ENCODE results near the gene S100A2.
"Not testable (repeated sequence)": the region's sequence is repeated elsewhere in the genome, so short reads cannot be mapped to it uniquely, and the experiment has no call there.

The S100A2 gene

DNA sequence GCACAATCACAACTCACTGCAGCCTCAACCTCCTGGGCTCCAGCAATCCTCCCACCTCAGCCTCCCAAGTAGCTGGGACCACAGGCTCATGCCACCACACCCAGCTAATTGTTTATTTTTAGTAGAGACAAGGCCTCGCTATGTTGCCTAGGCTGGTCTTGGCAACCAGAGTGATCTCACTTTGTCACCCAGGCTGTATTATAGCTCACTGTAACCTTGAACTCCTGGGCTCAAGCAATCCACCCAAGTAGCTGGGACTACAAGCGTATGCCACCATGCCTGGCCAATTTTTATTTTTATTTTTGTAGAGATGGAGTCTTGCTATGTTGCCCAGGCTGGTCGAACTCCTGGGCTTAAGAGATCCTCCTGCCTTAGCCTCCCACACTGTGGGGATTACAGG, 3.6 kb downstream of the S100A2 start:
- DNase-seq: not testable (repeated sequence)

DNA sequence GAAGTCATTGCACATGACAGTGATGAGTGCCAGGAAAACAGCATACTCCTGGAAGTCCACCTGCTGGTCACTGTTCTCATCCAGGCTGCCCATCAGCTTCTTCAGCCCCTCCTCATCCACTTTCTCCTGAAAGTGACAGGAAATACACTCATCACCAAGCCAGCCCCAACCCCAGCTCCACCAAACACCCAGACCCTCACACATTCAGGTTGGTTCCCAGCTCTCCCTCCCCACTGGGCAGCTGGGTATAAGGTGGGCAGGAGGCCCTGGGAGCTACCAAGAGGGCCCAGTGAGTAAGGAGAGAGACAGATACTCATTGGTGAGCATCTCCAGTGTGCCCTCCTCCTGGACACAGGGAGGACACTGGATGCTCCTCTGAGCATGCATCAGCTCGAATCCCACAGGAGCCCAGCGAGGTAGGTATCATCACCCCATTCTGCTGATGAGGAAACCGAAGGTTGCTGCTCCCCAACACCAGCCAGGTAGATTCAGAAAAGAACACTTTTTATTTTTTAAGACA, 4.1 kb downstream of the S100A2 start:
- DNase-seq: no peak

DNA sequence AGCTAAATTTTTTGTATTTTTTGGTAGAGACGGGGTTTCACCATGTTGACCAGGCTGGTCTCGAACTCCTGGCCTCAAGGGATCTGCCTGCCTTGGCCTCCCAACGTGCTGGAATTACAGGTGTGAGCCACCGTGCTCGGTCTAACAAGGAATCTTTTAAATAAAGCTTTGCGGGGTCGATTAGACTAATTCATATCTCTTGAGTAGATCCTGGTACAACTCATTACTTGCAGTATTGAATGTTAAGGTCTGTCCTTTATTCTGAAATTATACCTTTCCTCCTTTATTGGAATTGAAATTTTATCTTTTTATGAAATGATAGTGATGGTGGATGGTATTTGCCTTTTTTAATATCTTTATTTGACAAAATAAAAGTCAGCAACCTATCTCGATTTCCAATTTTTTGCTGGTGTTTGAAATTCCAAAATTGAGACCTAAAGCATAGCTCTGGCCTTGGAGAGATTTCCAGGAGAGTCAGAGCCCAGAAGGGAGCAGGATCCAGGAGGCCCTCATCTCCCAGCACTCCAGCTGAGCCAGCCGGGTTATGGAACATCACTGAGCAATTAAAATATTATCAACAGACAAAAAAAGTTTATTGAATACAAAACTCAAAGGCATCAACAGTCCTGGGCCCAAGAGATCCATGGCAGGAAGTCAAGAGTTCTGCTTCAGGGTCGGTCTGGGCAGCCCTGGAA, 4.7 kb downstream of the S100A2 start:
- DNase-seq: no peak

DNA sequence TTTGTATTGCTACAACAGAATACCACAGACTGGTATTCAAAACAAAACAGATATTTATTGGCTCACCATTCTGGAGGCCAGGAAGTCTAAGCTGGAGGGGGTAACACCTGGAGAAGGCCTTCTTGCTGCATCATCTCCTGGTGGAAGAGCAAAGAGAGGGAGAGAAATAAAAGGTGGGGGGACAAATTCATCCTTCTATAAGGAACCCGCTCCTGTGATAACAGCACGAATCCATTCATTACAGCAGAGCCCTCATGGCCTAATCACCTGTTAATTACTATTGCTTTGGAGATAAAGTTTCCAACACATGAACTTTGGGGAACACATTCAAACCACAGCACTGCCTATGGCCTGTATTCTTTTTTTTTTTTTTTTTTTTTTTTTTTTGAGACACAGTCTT, 5.4 kb downstream of the S100A2 start:
- DNase-seq: no peak

DNA sequence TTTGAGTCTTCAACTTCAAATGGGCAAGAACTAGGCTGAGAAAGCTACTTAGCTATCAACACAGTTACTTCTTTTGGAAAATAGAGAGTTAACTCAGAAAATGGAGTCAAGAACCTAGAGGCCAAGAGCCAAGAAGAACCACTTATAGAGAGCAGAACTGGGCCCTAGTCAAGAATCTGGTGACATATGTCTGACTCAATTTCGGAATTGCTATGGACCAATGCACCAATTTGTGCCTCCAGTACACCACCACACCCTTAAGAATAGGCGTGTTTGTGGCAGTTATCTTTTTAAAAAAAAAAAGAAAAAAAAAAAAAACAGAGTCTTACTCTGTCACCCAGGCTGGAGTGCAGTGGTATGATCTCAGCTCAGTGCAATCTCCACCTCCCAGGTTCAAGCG, 7.8 kb downstream of the S100A2 start:
- DNase-seq: no peak

DNA sequence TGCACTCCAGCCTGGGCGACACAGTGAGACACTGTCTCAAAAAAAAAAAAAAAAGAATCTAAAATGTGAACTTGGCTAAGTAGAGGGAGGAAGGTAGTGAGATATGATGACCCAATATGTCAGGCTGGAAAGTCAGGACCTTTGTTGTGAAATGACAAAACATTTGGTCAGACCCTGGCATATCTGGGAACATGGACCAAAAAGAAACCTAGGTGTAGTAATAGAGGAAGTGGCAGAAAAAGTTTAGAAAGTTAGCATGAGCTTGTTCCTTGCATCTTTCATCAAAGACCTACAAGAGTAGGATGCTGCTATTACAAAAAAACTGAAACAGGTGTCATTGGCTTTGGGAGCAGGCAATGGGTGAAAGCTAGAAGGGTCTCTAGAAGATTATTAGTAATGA, 9.3 kb downstream of the S100A2 start:
- DNase-seq: no peak

DNA sequence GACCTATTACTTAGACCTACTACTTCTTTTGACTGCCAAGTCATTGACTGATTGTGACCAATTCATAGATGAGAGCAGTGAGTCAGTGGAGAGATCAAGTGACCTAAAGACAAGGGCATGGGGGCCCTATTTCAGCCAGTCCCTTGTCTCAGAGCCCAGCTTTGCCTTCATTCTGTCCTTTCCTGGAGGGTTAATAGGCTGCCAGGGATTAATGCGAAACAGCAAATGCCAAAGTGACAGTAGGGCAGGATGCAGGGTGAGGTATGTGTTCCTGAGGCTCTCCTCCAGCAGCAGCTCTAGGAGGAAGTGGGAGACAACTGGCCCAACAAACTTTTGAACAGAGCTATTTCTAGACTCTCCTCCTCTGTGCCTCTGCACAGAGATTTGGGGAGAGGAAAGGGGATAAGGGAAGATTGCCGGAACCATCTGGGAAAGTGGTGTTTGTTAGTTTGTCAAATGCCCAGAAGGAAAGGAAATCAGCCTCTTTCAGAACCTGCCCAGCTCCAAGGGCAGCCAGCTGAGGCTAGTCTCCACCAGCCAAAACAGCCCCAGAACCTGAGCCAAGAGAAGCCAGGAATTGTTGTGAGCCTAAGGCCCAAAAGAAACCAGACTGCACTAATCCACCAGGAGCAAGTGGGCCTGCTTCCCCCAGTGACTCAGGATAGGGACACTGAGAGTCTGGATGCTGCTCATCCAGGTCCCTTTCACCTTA, 11.7 kb downstream of the S100A2 start:
- DNase-seq: peak; percentile 48 to 67 (median 58)

DNA sequence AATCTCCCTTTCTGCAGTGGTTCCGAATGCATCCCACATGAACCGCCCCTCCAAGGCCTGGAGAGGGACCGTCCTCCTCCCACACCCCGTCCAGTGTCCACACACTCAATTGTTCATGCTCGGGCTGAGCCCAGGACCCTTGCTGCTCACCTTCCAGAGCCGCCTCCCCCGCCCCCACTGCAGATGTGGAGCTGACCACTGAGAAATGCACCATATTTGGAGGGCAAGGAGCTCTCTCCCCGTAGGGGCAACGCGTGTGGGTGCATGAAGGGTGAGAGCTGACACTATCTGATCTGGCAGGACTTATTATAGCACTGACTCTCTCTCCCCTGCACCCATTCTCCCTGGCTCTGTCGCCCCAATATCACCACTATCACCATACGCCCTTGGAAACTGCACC, 12.5 kb downstream of the S100A2 start:
- no peak for DNase-seq

DNA sequence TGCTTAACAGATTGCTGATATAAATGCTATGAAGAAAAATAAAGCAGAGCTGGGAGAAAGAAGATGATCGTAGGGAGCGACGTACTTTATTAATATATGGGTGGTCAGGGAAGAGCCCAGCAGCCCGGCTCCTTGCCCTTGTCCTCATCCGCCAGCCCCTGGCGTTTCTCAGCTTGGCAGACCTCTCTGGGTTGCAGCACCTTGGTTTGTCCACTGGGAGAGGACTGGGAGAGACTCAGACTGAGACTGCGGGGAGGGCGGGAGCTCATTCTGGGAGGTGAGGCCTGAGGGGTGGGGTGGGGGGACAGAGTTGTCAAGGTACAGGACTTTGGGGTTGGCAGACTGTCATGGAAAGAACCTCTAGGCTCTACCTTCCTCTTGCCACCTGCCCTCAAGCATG, 13.3 kb downstream of the S100A2 start:
- no peak for DNase-seq

DNA sequence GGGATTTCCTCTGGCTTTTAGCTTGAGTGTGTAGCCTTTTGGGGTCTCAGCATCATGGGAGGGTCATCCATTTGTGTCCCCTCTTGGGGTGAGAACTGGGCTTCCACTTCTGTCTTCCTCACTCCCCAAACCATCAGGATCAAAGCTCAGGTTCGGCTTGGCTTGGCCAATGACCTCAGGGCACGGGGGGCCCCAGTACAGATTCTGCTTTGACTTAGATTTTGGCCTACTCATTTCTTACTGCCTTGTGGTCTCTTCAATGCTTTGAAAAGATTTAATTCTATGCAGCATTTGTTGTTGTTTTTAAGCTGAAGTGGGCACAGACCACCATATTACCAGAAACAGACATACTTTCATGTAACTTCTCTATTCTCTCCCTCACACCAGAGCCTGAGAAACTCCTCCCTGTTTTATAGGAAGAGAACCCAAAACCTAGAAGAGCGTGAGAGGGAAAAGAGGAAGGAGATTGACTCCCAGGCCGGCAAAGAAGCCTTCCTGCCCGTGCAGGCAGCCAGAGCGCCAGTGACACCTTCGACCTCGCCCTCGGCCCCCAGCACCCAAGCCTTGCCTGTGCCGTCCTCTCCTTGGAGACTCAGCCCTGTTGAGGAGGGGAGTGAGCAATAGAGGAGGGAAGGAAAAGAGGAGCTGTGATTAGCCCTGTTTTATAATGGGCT, 14.7 kb downstream of the S100A2 start:
- peak; percentile 78 to 85 (median 83) for DNase-seq

DNA sequence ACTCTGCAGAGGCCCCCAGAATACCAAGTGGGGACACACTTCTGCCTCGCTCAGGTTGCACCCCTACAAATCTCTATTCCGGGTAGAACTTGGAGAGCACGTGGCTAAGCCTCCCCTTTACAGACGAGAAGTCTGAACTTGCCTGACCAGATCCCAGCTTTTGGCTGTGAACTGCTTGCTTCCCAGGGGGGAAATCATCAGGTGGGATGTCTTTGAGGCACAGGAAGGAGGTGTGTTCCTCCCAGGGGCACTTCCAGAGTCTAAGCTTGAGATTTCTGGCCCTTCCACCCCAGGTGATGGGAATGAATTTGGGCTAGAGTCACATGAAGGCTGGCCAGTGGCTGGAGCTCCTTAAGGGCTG, 15.3 kb downstream of the S100A2 start:
- DNase-seq: no peak

DNA sequence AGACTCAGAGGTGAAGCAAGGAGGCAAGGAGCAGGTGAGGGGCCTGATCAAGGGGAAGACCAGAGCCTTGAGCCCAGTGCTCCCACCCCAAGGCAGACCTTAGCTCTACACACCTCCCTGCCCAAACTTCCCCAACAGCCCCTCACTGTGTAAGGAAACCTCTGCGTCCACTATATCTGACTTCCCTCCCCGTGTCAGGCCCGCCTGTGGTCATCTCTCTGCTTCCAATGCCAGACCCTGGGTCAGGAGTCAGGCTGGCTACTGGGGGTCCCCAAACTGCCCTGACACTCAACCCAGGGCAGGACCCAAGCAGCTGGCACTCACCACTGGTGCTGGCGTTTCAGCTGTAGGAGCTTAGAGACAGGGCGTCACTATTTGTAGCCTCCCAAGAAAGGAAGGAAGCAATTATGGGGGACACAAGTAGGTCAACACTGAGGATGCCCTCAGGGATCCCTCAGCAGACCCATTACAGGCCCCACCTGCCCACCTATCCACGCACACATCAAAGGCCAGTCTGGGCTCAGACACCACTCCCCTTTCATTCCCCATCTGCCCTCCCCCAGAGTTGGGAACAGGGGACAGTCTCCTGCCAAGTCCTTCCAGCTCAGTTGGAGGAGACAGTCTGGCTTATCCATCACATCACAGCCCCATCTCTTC, 15.8 kb downstream of the S100A2 start:
- no peak for DNase-seq

DNA sequence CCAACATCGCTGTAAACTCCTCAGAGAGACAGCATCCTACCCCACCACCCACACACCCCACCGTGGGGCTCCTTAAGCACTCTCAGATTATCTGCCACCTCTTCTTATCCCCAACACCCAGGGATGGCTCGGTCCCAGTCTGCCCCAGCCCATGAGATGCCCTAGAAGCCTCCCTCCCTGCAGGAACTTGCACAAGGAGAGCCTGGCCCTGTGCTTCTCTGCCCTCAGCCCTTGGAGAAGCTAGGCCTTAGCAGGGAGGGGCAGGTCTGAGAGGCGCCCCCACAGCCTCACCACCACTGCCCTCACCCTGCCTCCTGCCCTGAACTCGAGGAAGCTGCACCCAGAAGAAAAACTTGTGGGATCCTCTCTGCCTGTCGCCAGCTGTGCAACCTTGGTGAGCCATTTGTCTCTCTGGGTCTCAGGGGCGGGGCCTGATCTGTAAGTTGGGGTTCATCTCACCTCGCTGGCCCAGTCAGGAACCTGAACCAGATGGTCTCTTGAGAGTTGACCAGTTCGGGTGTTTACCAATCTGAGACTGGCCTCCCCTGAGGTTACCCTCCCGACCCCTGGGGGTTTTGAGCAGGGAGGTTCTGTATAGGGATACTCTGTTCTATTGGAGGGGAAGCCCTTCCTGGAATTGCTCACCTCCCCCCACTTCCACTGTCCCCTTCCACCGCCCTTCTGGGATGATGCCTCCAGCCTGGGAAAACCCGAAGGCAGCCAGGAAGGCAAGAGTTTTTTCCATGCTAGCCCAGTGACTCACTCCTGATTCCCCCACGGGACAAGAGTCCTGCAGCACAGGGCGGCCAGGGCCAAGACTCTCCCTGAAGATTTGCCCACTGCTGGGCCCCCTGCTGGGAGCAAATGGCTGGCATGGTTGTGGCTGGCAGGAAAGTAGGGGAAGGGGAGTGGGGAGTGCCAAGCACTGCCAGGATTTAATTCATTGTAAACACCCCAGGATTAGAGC, 16.6 kb downstream of the S100A2 start, which contains the start of gene S100A3:
TSS of gene S100A3 (minus strand) at position 537 of the 967 bp plus-strand sequence. CDS start 773 bp downstream, outside the sequence.
- peak; percentile 76 to 87 (median 86) for DNase-seq

DNA sequence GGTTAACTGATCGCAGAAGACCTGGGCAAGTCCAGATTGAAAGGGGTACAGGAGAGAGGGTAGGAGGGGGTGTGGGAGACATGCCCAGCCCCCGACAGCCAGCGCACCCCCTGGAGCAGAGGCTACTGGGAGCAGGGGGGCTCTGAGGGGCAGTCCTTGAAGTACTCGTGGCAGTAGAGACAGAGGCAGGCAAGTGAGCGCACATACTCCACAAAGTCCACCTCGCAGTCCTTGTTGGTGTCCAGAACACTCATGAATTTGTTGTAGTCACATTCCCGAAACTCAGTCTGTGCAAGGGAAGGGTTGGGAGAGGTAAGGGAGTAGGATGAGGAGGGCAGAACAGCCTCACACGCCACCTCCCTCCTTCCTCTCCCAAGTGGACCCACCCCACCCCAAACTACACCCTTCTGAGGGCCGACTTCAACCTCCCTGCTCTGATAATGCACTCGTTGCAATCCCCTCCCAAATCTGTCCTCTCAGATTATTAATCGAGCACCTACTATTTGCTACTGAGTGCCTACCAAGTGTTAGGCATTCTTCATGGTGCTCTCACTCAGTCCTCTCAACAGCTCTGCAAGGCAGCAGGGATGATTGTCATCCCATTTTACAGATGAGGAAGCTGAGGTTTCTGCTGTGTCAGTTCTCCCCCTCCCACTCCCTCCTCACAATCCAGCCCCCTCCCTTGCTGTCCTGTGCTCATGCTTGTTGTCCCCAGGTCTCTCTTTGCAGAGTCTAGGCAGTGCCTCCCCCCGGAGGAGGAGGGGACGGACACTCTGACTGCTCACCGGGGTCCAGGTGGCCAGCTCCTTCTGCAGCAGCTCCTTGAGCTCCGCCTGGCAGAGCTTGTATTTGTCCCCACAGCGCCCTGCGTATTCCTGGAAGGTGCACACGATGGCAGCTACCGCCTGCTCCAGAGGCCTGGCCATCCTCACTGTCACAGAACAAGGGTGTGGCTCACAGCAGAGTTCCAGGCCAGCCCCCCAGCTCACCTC, 17.8 kb downstream of the S100A2 start:
- peak in 1 of 3 donors; percentile 36 for DNase-seq

DNA sequence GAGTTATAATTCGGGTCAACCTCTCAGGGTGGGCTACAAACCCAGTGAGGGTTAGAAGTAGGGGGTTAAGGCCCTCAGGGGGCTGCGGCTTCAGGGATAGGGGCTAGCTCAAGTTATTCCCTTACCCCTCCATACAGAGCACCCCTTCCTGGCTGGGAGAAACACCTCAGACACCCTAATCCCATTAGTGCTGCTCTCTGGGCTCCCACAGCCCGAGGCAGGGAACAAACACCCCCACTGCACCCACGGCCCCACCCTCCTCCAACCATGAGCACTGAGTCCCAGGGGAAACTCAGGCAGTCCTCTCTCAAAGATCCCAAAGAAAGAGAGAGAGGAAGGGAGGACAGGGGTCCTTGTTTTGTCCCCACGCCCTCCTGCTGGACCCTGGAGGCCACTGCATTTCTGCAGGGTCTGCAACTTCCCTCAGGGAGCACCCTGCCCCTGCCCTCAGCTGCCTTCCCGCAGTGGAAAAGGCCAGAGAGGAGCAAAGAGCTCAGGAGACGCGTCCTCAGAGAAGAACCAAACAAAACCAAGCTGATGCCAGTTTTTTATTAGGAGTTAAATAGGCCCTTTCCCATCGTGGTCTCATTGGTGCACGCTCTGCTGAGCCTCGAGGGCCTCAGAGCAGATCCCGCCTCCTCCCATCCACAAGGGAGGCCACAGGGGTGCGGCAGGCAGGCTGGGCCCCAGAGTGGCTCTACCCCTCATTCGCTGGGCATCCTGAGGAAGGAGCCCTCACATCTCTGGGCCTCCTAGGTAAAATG, 18.7 kb downstream of the S100A2 start:
- no peak for DNase-seq

DNA sequence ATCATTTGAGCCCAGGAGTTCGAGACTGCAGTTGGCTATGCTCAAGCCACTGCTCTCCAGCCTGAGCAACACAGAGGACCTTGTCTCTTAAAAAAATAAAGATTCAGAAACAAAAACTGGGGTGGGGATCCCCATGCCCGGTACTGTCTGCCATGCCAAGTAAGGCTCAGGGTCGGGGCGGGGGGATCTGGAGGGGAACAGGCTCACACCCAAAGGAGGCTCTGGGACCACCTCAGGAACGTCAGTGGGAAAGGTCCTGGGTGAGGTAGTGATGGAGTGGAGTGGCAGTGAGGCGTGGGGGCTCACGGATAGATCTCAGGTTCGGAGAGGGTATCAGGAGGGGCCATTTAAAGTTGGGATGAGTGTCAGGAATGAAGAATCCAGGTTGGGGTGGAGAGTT, 19.3 kb downstream of the S100A2 start:
- DNase-seq: no peak

DNA sequence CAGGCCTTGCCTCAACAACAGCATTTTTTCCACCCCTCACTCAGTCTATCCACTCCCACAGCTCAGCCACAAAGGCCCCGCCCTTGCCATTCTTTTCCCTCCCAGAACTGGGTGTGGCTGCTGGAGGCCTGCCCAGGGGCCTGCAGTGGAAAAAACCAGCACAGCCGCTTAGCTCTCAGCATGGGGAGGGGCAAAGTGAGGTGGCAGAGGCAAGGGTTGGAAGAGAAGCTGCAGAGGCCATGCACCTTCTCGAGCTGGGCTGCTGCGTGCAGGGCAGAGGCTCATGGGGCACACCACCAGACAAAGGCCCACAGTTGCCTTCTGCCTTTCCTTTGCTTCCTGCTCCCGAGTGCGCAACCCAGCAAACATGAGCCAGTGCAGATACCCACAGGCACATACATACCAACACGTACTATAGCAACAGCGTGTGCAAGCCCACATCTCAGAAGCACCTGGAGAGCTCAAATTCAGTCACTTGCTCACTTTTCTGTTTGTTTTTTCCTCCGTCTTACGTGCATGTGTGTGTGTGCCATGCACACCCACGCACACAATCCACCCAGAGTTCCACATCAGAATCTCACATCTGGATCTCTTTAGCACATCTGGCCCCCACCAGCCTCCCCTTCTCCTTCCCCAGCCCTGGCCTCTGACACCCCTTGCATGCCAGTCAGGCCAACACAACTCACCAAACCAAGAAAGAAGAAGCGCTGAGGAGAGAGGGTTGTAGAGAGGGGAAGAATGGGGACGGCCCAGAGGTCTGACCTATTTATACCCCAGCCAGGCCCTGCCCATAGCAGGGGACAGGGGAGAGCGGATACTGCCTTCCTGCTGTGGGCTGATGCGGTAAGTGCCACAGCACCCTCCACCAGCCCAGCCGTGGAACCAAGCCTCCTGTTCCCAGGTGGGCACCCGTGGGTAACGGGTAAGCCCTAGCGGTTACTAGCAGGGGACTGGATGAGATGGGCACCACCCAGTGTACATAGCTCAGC, 20.3 kb downstream of the S100A2 start, which contains the start of gene S100A4:
TSS of gene S100A4 (minus strand) at position 740 of the 989 bp plus-strand sequence. CDS start 1,012 bp downstream, outside the sequence.
- DNase-seq: peak; percentile 90 to 92 (median 91)

DNA sequence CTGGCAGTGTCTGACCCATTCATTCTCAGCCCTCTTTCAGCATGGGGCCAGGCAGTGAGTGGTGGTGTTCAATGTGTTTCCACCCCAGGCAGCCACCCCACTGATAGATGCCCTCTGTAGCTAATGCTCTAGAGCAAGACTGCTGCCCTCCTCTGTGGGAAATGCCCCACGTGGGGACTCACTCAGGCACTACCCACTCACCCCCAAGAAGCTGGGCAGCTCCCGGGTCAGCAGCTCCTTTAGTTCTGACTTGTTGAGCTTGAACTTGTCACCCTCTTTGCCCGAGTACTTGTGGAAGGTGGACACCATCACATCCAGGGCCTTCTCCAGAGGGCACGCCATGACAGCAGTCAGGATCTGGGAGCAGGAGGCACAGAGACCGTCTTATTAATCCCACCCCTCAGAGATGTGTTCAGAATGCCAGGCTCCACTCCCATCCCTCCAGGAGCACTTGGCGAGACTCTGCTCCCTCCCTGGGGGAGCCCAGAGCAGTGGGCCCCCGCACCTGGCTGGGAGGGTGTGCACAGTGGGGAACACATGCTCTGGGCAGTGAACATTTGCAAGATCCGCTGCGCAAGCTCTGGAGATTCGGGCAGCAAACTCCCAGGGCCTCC, 21.1 kb downstream of the S100A2 start:
- peak; percentile 34 to 56 (median 45) for DNase-seq
